HG02798 (cell line): Measurements from ENCODE around the gene ABCC12.
A peak's percentile ranks its signal among the peaks of the same experiment; 100 is the strongest.

Experiments used
- ATAC-seq: cut with Tn5 transposase; IDR thresholded peaks from one replicate; pipeline ENCODE4 v1.9.1; 2021; ENCODE audit warnings: mild to moderate bottlenecking; ENCODE audit not compliant: unreplicated experiment, poor library complexity

Gene ABCC12

GRCh38 chr16:48136547-48137360 is 19.0 kb downstream of the ABCC12 start:
- no peak for ATAC-seq

GRCh38 chr16:48133455-48134211 is 22.2 kb downstream of the ABCC12 start:
- ATAC-seq = no peak

- no peak for ATAC-seq
These were observed 23.1 kb downstream of the ABCC12 start for GRCh38 chr16:48132696-48133095.

GRCh38 chr16:48131201-48131935 is 24.4 kb downstream of the ABCC12 start:
- no peak for ATAC-seq

GRCh38 chr16:48129926-48130325 is 25.9 kb downstream of the ABCC12 start:
- no peak for ATAC-seq

GRCh38 chr16:48128769-48129168 is 27.0 kb downstream of the ABCC12 start:
- ATAC-seq = no peak

GRCh38 chr16:48126801-48127644 is 28.8 kb downstream of the ABCC12 start:
- ATAC-seq = no peak

- ATAC-seq = no peak
These were observed 29.9 kb downstream of the ABCC12 start for GRCh38 chr16:48125888-48126287.

GRCh38 chr16:48124266-48124665 is 31.5 kb downstream of the ABCC12 start:
- no peak for ATAC-seq

- ATAC-seq = peak; percentile 68
These were observed 32.5 kb downstream of the ABCC12 start for GRCh38 chr16:48123104-48123788.

- ATAC-seq = no peak
These were observed 34.5 kb downstream of the ABCC12 start for GRCh38 chr16:48121276-48121675.

- no peak for ATAC-seq
These were observed 37.0 kb downstream of the ABCC12 start for GRCh38 chr16:48118841-48119240.

GRCh38 chr16:48117217-48118105 is 38.3 kb downstream of the ABCC12 start:
- peak; percentile 73 for ATAC-seq

GRCh38 chr16:48115299-48115698 is 40.5 kb downstream of the ABCC12 start:
- no peak for ATAC-seq

GRCh38 chr16:48114410-48114809 is 41.4 kb downstream of the ABCC12 start:
- no peak for ATAC-seq

- no peak for ATAC-seq
These were observed 42.3 kb downstream of the ABCC12 start for GRCh38 chr16:48113471-48113870.

GRCh38 chr16:48113001-48113400 is 42.8 kb downstream of the ABCC12 start:
- no peak for ATAC-seq

GRCh38 chr16:48112600-48112999 is 43.2 kb downstream of the ABCC12 start:
- ATAC-seq = no peak
